DMS153 treated with DMSO at 0.1 percent for 48 hours (cell line): ENCODE measurements around the gene GALNT17.

Experiments used
- DNase-seq: peaks from one replicate; lab custom pipeline; 2025; ENCODE audit not compliant: unreplicated experiment; lab: John Stamatoyannopoulos, UW

Gene GALNT17

GRCh38 chr7:71486856-71487628 is 355.1 kb downstream of the GALNT17 start:
- DNase-seq: no peak

- DNase-seq: no peak
These were observed 356.4 kb downstream of the GALNT17 start for GRCh38 chr7:71488308-71488707.

GRCh38 chr7:71491336-71491735 is 359.4 kb downstream of the GALNT17 start:
- no peak for DNase-seq

GRCh38 chr7:71495828-71496227 is 363.9 kb downstream of the GALNT17 start:
- DNase-seq: no peak

GRCh38 chr7:71497256-71497946 is 365.5 kb downstream of the GALNT17 start:
- no peak for DNase-seq

GRCh38 chr7:71498381-71498780 is 366.4 kb downstream of the GALNT17 start:
- DNase-seq: no peak

GRCh38 chr7:71504697-71505441 is 372.9 kb downstream of the GALNT17 start:
- no peak for DNase-seq

- no peak for DNase-seq
These were observed 374.9 kb downstream of the GALNT17 start for GRCh38 chr7:71506822-71507221.

- DNase-seq: no peak
These were observed 376.0 kb downstream of the GALNT17 start for GRCh38 chr7:71507680-71508602.

GRCh38 chr7:71509381-71509780 is 377.4 kb downstream of the GALNT17 start:
- DNase-seq: no peak

GRCh38 chr7:71511361-71511807 is 379.4 kb downstream of the GALNT17 start:
- no peak for DNase-seq

- no peak for DNase-seq
These were observed 386.2 kb downstream of the GALNT17 start for GRCh38 chr7:71517940-71518699.

- no peak for DNase-seq
These were observed 386.9 kb downstream of the GALNT17 start for GRCh38 chr7:71518880-71519279.

GRCh38 chr7:71521506-71521905 is 389.6 kb downstream of the GALNT17 start:
- DNase-seq: no peak

- DNase-seq: no peak
These were observed 394.2 kb downstream of the GALNT17 start for GRCh38 chr7:71526106-71526505.

- no peak for DNase-seq
These were observed 395.3 kb downstream of the GALNT17 start for GRCh38 chr7:71527213-71527612.

- DNase-seq: no peak
These were observed 403.7 kb downstream of the GALNT17 start for GRCh38 chr7:71535616-71536015.

GRCh38 chr7:71538210-71538609 is 406.3 kb downstream of the GALNT17 start:
- no peak for DNase-seq

GRCh38 chr7:71539615-71540014 is 407.7 kb downstream of the GALNT17 start:
- DNase-seq: no peak
